ENCODE results near the gene KRTAP4-7.
"Not testable (repeated sequence)": the region's sequence is repeated elsewhere in the genome, so short reads cannot be mapped to it uniquely, and the experiment has no call there.

The KRTAP4-7 gene

DNA sequence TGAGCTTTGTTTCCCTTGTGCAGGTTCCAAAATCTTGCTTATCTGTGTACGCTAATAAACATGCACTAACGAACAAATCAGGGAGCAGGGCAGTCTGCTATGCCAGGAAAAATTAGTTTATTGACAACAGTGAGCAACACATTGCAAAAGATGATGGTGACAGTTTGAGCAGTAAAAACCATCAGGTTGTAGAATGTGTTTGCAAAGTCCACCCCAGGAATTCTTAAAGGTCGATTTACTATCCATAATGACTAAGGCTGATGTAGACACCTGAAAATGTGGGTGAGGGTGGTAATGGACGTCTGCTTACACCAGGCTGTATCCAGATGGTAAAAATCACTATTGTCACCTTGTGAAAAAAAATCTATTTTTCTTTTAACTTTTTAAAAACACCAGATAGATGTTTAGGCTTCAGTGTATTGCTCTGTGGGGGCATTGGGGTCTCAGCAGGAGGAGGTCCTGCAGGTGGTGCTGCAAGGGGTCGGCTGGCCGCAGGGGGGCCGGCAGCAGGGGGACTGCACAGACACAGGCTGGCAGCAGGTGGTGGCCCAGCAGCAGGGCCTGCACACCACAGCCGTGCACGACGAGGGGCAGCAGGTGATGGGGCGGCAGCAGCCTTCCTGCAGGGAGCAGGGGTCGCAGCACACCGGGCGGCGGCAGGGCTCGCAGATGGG, 18.8 kb upstream of the KRTAP4-7 start:
- not testable (repeated sequence) for H3K4me3 ChIP-seq (ENCODE audit: low read depth, low read length)

DNA sequence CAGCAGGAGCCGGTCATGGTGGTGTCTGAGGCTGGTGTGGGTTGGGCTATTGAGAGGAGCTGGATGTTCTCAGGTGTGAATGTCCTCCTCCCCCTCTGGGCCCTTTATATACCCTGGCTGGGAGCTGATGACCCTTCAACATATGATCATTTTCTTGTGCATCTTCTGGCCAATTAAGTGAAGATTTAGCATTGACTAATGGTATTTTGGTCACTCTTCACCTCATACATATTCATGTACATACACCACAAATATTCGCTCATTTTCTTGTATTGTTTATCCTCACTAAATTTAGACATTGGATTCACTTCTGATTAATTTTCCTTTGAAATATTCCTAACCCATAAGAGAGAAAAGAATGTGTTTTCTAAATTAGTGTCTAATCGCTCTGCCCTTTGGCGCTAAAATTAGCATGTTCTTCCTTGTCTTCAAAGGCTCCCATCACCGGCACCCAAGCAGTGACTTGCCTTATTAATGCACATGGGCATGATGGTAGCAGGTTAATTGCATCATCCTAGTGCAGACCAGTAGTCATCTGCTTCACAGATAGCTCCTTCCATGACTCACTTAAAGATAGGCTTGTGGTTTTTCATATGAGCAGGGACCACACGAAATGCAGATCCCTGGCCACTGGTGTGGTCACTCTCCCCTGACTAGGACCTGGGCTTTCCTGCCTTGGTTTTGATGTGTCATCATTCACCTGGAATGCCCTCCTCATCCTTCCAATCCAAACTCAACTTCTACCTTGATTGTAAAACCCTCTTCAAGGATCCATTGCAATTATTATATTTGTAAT, 17.9 kb upstream of the KRTAP4-7 start, which contains the start of gene KRTAP2-4:
KRTAP2-4 (minus strand) TSS at position 51 of the 796 bp plus-strand sequence; CDS start at position 17, 34 bp downstream.
- H3K4me3 ChIP-seq (ENCODE audit: low read depth, low read length) = no peak within 1 kb of the TSS

DNA sequence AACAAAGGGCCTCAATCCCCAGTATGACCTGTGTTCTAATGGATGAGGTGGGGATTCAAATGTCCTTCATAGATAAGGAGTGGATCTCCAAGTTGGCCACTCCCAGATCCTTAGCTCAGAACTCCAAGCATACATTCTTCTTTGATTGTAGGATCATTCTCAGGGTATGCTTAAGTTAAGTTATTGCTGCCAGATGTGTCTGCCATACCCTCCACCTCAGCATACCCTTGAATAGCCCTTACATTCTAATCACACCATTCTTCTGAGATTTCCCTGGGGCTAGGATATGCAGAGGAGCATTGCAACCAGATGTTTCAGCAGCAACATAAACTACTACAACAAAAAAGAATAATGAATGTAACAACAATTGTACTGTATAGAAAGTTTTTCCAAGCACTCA, 16.7 kb upstream of the KRTAP4-7 start:
- H3K4me3 ChIP-seq (ENCODE audit: low read depth, low read length) = no peak overlapping the region

DNA sequence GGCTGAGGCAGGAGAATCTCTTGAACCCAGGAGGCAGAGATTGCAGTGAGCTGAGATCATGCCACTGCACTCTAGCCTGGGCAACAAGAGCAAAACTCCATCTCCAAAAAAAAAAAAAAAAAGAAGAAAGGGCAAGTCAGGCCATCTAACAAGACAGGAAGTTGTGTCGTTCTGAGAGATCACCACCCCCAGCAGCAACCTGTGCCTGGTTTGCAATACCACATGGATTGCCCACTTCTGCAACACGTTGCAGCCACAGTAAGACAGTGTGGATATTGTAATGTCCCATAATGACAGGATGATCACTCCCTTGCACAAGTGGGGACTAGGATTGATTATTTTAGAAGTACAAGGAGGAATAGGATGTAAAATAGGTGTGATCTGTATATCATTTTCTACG, 14.9 kb upstream of the KRTAP4-7 start:
- no peak overlapping the region for H3K4me3 ChIP-seq (ENCODE audit: low read depth, low read length)

DNA sequence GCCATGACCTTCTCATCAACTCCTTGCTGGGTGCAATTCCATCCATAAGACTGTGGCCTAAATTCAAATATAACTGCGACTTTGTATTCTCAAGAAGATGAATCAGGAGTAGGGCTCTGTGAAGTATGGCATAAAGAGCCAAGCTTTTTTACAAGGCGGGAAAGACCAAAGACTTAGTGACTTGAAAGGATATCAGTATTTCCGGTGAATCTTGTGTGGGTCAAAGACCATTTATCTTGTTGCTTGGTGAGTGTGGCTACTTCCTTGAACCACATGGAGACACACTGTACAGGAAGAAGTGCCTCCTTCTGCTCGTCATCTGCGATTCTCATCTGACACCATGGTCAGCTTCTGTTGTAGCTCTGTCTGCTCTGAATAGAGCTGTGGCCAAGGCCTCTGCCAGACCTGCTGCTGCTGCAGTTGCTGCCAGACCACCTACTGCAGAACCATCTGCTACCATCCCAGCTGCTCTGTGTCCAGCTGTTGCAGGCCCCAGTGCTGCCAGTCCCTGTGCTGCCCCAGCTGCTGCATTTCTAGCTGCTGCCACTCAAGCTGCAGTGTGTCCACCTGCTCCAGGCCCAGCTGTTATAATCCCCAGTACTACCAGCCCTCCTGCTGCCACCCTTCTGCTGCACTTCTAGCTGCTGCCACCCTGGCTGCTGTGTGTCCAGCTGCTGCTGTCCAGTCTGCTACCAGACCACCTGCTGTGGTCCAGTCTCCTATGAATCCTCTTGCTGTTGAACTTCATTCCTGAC, 12.2 kb upstream of the KRTAP4-7 start:
- H3K4me3 ChIP-seq (ENCODE audit: low read depth, low read length) = no peak overlapping the region

DNA sequence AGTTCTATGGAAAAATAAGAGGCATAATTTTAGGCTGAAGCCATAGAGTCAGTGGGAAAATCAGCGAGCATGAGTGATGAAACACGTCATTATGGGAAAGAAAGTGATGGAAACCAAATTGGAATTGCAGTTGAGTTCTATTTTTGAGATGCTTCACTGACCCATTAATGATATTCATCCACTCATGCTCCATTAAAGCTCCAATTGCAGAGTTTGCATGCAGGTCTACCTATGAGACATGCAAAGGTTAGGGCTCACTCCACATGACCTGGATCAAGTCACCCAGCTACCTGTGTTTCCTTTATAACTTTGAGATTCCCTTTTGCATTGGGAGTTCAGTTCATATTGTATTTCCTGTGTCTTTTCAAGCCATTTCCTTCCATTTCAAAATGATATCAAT, 10.3 kb upstream of the KRTAP4-7 start:
- H3K4me3 ChIP-seq (ENCODE audit: low read depth, low read length) = no peak overlapping the region

DNA sequence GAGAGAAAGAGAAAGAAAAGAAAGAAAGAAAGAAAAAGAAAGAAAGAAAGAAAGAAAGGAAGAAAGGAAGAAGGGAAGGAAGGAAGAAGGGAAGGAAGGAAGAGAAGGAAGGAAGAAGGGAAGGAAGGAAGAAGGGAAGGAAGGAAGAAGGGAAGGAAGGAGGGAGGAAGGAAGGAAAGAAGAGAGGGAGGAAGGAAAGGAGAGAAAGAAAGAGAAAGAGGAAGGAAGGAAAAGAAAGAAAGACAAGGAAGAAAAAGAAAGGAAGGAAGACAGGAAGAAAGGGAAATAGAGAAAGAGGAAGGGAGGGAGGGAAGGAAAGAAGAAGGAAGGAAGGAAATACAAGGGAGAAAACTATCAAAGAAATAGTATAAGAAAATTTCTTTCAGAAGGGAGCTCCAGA, 7.2 kb upstream of the KRTAP4-7 start:
- H3K4me3 ChIP-seq (ENCODE audit: low read depth, low read length) = no peak overlapping the region

DNA sequence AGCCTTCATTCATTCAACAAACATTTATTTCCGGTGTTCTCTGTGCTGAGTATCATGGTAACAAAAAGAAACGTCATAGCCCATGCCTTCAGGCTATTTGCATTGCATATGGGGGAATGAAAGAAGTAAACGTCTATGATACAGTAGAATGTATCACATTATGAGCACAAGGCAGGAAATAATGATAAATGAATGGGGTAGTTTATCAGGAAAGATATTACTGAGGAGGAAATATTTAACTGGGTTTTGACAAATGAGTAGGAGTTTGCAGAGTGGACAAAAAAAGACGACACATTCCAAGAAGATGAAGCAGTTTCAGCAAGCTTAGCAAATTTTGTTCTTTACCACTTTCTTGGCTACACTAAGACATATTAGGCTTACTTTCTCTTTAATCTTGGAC, 1.3 kb upstream of the KRTAP4-7 start:
- H3K4me3 ChIP-seq (ENCODE audit: low read depth, low read length) = no peak overlapping the region

DNA sequence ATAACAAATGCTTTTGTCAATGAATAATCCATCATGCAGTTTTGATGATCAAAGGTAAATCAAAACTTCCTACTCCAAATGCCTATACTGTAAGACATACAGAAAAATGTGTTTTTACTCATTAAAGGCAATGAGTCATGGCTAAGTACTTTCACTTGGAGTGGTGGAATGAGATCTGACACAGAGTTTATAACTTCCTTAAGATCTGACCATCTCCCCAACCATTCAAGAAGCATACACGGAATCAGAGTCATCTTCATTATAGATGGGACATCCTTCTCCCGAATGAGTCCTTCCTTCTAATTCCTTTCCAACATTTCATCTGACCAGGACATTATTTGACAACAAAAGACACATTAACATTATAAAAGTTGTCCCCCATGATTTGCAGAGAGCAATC, 523 bp upstream of the KRTAP4-7 start:
- not testable (repeated sequence) for H3K4me3 ChIP-seq (ENCODE audit: low read depth, low read length)

DNA sequence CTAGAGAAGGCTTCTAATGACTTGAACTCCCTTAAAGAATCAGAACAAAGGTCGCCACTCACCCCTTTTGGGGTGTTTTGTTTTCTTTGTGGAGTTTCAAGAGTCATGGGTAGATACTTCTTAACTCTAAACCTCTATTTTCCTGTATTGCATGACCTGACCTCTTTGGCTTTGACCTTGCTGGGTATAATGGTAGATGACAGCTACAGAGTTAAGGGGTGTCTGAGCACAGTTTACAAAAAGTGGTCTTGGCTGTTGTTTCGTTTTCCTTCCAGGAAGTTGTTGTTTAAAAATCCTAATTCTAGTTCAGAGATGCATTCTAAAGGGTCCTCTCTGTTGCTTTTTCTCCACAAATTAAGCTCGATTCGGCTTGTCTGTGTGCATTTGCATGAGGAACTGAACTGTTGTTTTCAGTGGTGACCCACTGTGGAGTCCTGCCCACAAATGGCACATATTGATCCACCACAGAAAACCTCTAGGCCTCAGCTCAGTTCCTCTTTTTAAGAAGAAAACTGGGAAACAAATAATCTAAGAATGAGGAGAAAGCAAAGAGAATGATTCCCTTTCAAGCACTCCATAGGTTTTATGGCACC, 4.9 kb downstream of the KRTAP4-7 start:
- not testable (repeated sequence) for H3K4me3 ChIP-seq (ENCODE audit: low read depth, low read length)

DNA sequence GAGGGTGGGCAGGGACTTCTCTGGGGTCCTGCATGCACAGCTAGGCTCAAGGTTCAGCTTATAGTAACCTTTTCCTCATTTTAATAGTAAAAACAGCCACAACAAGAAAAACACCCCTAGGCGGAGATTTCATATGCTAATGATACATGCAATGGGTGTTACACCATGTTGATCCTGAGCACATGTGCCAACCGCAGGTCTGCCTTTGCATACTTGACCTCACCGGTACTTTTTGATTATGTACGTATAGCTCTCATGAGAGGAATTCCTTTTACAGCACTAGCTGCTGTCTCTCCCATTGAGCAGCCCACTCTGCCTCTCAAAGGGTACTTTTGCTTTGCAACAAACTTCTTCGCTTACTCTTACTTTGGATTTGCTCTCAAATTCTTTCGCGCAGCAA, 12.1 kb downstream of the KRTAP4-7 start:
- H3K4me3 ChIP-seq (ENCODE audit: low read depth, low read length) = no peak overlapping the region

DNA sequence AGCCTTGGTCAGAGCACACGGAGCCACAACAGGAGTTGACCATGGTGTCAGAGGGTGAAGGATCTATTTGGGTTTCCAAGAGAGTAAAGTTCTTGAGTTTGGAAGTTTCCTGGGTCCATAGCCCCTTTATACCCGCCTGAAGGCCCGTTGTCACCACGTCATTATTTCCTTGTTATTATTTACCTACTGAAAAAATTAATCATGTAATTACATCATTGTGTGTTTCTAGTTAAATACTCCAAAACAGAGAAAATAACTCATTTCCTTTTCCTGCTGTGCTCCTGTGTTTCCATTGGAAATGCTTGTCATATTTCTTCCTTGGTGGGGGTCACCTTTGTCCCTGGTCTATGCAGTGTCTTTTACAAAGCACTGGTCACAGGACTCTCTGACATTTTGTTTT, 14.1 kb downstream of the KRTAP4-7 start, which contains the start of gene KRTAP4-8:
KRTAP4-8 (minus strand) TSS at position 101 of the 400 bp plus-strand sequence; CDS start at position 43, 58 bp downstream.
- no peak within 1 kb of the TSS for H3K4me3 ChIP-seq (ENCODE audit: low read depth, low read length)

DNA sequence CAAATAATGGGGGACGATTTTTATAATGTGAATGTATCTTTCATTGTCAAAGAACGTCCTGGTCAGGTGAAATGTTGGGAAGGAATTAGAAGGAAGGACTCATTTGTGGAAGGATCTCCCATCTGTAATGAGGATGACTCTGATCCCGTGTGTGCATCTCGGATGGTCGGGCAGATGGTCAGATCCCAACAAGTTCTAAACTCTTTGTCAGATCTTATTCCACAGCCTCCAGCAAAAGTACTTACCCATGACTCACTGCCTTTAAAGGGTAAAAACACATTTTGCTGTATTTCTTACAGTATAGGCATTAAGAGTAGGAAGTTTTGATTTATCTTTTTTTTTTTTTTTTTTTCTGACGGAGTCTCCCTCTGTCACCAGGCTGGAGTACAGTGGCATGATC, 14.5 kb downstream of the KRTAP4-7 start:
- no peak overlapping the region for H3K4me3 ChIP-seq (ENCODE audit: low read depth, low read length)

DNA sequence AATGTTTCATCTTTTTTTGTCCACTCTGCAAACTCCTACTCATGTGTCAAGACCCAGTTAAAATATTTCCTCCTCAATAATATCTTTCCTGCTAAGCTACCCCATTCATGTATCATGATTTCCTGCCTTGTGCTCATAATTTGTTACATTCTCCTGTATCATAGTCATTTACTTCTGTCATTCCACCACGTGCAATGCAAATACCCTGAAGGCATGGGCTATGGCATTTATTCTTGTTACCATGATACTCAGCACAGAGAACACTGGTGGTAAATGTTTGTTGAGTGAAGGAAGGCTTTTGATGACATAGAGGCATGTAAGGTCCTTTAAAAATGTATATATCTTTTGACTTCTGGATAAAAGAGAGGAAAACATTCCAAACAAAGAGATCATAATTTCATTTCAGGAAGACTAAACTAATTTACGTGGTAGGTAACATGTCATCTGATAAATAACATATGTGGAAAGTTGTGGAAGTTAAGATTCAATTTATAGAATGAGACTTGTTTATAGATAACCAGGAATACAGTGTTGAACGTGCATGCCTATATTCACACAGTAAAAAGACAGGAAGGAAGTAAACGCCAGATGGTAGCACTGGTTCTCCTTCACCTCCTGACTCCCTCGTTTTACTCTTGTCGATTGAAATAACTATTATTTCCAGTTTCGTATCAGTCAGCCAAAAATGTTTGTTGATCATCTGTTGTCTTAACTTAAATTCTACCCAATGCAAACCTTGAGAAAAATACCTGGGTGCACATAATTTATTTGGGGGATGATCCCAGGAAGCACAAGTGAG, 15.9 kb downstream of the KRTAP4-7 start:
- H3K4me3 ChIP-seq (ENCODE audit: low read depth, low read length) = not testable (repeated sequence)

DNA sequence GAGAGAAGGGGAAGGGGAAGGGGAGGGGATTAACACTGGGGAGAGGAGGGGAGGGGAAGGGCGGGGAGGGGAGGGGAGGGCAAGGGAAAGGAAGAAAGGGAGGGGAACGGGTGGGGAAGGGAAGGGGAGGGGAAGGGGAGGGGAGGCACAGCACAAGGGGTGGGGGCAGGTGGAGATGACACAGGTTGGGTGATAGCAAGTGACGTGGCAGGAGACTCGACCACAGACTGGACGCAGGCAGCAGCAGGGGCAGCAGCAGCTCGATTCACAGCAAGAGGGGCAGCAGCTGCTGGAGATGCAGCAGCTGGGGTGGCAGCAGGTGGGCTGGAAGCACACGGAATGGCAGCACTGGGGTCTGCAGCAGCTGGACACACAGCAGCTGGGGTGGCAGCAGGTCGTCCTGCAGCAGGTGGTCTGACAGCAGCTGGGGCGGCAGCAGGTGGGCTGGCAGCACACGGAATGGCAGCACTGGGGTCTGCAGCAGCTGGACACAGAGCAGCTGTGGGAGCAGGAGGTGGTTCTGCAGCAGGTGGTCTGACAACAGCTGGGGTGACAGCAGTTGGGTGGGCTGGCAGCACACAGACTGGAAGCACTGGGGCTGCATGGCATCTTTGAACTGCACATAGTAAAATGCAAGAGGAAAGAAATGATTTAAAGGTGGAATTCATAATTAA, 17.8 kb downstream of the KRTAP4-7 start, which contains the start of gene KRTAP4-16:
KRTAP4-16 (minus strand) TSS at position 624 of the 674 bp plus-strand sequence; CDS start at position 624, 0 bp downstream.
- no peak within 1 kb of the TSS for H3K4me3 ChIP-seq (ENCODE audit: low read depth, low read length)

DNA sequence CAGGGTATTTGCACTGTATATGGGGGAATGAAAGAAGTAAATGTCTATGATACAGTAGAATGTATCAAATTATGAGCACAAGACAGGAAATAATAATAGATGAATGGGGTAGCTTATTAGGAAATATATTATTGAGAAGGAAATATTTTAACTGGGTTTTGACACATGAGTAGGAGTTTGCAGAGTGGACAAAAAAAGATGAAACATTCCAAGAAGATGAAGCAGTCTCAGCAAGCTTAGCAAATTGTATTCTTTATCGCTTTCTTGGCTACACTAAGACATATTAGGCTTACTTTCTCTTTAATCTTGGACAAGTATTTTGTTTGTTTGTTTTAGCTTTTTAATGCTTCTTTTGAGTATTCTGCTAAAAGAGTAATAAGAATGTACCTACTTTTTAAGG, 19.9 kb downstream of the KRTAP4-7 start:
- H3K4me3 ChIP-seq (ENCODE audit: low read depth, low read length) = no peak overlapping the region

DNA sequence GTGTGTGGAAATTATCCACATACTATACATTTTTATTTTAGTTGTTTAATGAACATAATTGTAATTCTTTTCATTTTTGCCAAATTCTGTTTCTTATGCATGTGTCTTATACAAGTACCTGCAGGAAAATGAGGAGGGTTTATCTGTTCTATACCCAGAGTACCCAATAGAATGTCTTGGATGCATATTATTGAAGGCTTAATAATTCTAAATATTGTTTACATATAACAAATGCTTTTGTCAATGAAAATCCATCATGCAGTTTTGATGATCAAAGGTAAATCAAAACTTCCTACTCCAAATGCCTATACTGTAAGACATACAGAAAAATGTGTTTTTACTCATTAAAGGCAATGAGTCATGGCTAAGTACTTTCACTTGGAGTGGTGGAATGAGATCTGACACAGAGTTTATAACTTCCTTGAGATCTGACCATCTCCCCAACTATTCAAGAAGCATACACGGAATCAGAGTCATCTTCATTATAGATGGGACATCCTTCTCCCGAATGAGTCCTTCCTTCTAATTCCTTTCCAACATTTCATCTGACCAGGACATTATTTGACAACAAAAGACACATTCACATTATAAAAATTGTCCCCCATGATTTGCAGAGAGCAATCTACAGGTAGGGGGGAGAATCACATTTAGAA, 20.6 kb downstream of the KRTAP4-7 start:
- not testable (repeated sequence) for H3K4me3 ChIP-seq (ENCODE audit: low read depth, low read length)

DNA sequence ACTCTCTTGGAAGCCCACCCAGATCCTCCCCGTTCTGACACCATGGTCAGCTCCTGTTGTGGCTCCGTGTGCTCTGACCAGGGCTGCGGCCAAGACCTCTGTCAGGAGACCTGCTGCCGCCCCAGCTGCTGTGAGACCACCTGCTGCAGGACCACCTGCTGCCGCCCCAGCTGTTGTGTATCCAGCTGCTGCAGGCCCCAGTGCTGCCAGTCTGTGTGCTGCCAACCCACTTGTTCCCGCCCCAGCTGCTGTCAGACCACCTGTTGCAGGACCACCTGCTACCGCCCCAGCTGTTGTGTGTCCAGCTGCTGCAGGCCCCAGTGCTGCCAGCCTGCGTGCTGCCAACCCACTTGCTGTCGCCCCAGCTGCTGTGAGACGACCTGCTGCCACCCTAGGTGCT, 21.4 kb downstream of the KRTAP4-7 start, which contains the start of gene KRTAP4-9:
KRTAP4-9 (plus strand) TSS at position 43 of the 400 bp plus-strand sequence; CDS start at position 43, 0 bp downstream.
- H3K4me3 ChIP-seq (ENCODE audit: low read depth, low read length) = not testable (repeated sequence)

DNA sequence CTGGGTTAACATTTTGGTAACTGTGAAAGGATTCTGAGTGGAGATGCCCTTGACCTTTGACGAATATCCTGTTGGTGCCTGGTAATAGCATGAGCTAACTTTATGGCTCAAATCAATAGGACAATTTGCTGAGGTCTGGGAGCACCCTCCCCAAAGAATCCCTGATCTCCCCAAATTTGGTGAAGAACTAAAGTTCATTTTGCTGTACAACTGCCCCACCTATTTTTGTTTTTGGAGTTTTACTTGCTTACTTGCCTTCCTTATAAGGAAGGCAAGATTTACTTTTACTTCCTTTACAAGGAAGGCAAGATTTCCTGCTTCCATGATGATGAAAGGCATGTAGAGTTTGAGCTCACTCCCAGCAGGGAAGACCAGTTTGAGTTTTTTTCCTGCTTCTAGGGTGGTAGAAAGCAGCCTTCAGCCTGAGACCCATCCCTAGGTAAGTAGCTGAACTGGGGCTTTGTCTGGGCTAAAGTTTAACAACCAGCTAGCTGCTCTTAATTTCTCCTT, 24.0 kb downstream of the KRTAP4-7 start:
- no peak overlapping the region for H3K4me3 ChIP-seq (ENCODE audit: low read depth, low read length)
